OCI-LY7 (cell line): ENCODE data around the gene KRT73. TPM values are rescaled to one million over a fixed set of nuclear protein-coding genes. Genes with fewer than 3 reads are reported as not detected.

Experiments used
- BruUV-seq: library from RNA; stranded (reverse); fragments of 400-500 nt; replicated peaks from 2 replicates; lab custom pipeline; 2021; lab: Mats Ljungman, UMichigan
- CTCF ChIA-PET: fragments of 300-600 bp; sonication (Branson Sonifier 250); formaldehyde crosslinking; loops from one replicate; lab custom pipeline; 2022; ENCODE audit warnings: antibody characterized with exemption; ENCODE audit not compliant: unreplicated experiment; lab: Charles Lee
- POLR2A ChIA-PET: fragments of 300-600 bp; sonication (Branson Sonifier 250); formaldehyde crosslinking; loops from one replicate; lab custom pipeline; 2022; ENCODE audit warnings: antibody characterized with exemption; lab: Charles Lee
- DNase-seq: peaks from one replicate; pipeline ENCODE4 v3.0.0-alpha.2; 2015; ENCODE audit warnings: low spot score
- H2AFZ ChIP-seq: fragments of 200-600 bp; sonication (generic), shearing (Covaris generic); 2 replicates; pipeline ENCODE4 v1.6.1; 2014; ENCODE audit warnings: mild to moderate bottlenecking, antibody characterized with exemption, low read length, moderate library complexity
- H3K27ac ChIP-seq: fragments of 200-600 bp; sonication (generic); 2 replicates; pipeline ENCODE4 v1.5.1; 2014; ENCODE audit warnings: mixed run types, low read depth, mild to moderate bottlenecking, moderate library complexity, low read length, inconsistent platforms; ENCODE audit not compliant: poor library complexity, severe bottlenecking
- H3K36me3 ChIP-seq: fragments of 200-600 bp; sonication (generic); 2 replicates; pipeline ENCODE4 v1.6.1; 2014; ENCODE audit warnings: mild to moderate bottlenecking, antibody characterized with exemption, low read length, moderate library complexity, mixed read lengths; ENCODE audit not compliant: insufficient read depth
- H3K4me1 ChIP-seq: fragments of 200-600 bp; sonication (generic); 2 replicates; pipeline ENCODE4 v1.5.1; 2014; ENCODE audit warnings: mild to moderate bottlenecking, low read length; ENCODE audit not compliant: insufficient read depth, poor library complexity, severe bottlenecking
- H3K4me2 ChIP-seq: fragments of 200-600 bp; sonication (generic); 2 replicates; pipeline ENCODE4 v1.6.1; 2014; ENCODE audit warnings: mild to moderate bottlenecking, low read length
- H3K4me3 ChIP-seq: fragments of 200-600 bp; sonication (generic); 2 replicates; pipeline ENCODE4 v1.5.1; 2014; ENCODE audit warnings: mild to moderate bottlenecking, low read depth, low read length; ENCODE audit not compliant: poor library complexity, severe bottlenecking
- H3K79me2 ChIP-seq: fragments of 200-600 bp; sonication (generic); 2 replicates; pipeline ENCODE4 v1.6.1; 2016; ENCODE audit warnings: low read depth, mild to moderate bottlenecking, low read length, moderate library complexity, mixed read lengths; ENCODE audit not compliant: insufficient read depth
- H3K9me2 ChIP-seq: fragments of 200-600 bp; sonication (generic); 2 replicates; pipeline ENCODE4 v1.6.1; 2016; ENCODE audit warnings: mild to moderate bottlenecking, low read length, mixed read lengths; ENCODE audit not compliant: insufficient read depth
- H3K9me3 ChIP-seq: fragments of 200-600 bp; sonication (generic); 2 replicates; pipeline ENCODE4 v1.6.1; 2014; ENCODE audit warnings: mild to moderate bottlenecking, mixed run types, low read length, mixed read lengths
- H4K20me1 ChIP-seq: fragments of 200-600 bp; sonication (generic); 2 replicates; pipeline ENCODE4 v1.6.1; 2014; ENCODE audit warnings: mild to moderate bottlenecking, antibody characterized with exemption, low read length, moderate library complexity, mixed read lengths; ENCODE audit not compliant: insufficient read depth
- CTCF ChIP-seq: fragments of 200-600 bp; sonication (generic); conservative IDR thresholded peaks from 2 replicates; pipeline ENCODE4 v1.5.1; 2014; ENCODE audit warnings: mild to moderate bottlenecking, antibody characterized with exemption, low read length, moderate library complexity, mixed read lengths
- EZH2phosphoT487 ChIP-seq: fragments of 200-600 bp; sonication (generic); IDR thresholded peaks from 2 replicates; pipeline ENCODE4 v1.6.1; 2018; ENCODE audit warnings: low read depth, borderline replicate concordance, mild to moderate bottlenecking, mixed run types, antibody characterized with exemption, low read length, moderate library complexity, mixed read lengths
- intact Hi-C: fragments of 100-400 bp; cut with micrococcal nuclease; formaldehyde crosslinking; loops from one replicate; pipeline ENCODE4 v1.10.0; 2022; ENCODE audit not compliant: unreplicated experiment
- total RNA-seq, 2 experiments: library from RNA; depleted of rRNA in 1 of 2; stranded (reverse); fragments of >200 nt in 1 of 2; shearing (Covaris generic) in 1 of 2; gene quantifications; 2 replicates each; pipeline ENCODE4 v1.2.3, GENCODE V29; 2014 to 2022

KRT73 gene
- total RNA-seq, 2 experiments from 2014 or later: not detected

DNA sequence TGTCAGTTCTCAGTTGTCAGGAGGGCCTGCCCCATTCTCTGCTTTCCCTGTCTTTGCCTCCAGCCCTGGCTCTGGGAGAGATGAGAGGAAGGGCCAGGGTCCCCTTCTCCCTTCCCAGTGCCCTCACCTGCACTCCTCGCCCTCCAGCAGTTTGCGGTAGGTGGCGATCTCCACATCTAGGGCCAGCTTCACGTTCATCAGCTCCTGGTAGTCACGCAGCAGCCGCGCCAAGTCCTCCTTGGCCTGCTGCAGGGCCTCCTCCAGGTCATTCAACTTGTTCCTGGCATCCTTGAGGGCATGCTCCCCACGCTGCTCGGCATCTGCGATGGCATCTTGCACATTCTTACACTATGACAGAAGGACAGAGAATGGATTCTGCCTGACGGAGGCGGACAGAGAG is 28.3 kb upstream of the KRT73 start:
- H3K4me3 ChIP-seq: no peak overlapping the region
- intact Hi-C loops: no loop called here
- no peak overlapping the region for H3K27ac ChIP-seq
- H3K9me2 ChIP-seq: no peaks in the 10 kb centered on the region
- H3K79me2 ChIP-seq: no peaks in the 10 kb centered on the region
- H4K20me1 ChIP-seq: no peaks in the 10 kb centered on the region
- no TSS peak for BruUV-seq
- CTCF ChIA-PET: no interaction called here
- no peaks in the 10 kb centered on the region for H3K36me3 ChIP-seq
- no peak for DNase-seq
- no peaks in the 10 kb centered on the region for H3K9me3 ChIP-seq
- no peak overlapping the region for H3K4me2 ChIP-seq
- no peak overlapping the region for H2AFZ ChIP-seq
- no peaks in the 10 kb centered on the region for H3K4me1 ChIP-seq
- TF ChIP-seq CTCF (no peak), EZH2phosphoT487 (no peak)
- POLR2A ChIA-PET: no interaction called here

GRCh38 chr12:52645982-52646381 is 27.6 kb upstream of the KRT73 start:
- no peaks in the 10 kb centered on the region for H3K79me2 ChIP-seq
- H3K4me2 ChIP-seq: no peak overlapping the region
- no peak overlapping the region for H3K4me3 ChIP-seq
- ChIA-PET CTCF (no interaction called here), POLR2A (no interaction called here)
- no peak for DNase-seq
- intact Hi-C loops: no loop called here
- H2AFZ ChIP-seq: no peak overlapping the region
- H3K36me3 ChIP-seq: no peaks in the 10 kb centered on the region
- H3K27ac ChIP-seq: no peak overlapping the region
- no peaks in the 10 kb centered on the region for H4K20me1 ChIP-seq
- TF ChIP-seq EZH2phosphoT487 (no peak), CTCF (no peak)
- no peaks in the 10 kb centered on the region for H3K9me2 ChIP-seq
- H3K9me3 ChIP-seq: no peaks in the 10 kb centered on the region
- no TSS peak for BruUV-seq
- no peaks in the 10 kb centered on the region for H3K4me1 ChIP-seq

GRCh38 chr12:52645120-52645761 is 26.9 kb upstream of the KRT73 start:
- no peak overlapping the region for H3K4me2 ChIP-seq
- H3K36me3 ChIP-seq: no peaks in the 10 kb centered on the region
- no peak overlapping the region for H2AFZ ChIP-seq
- ChIA-PET CTCF (no interaction called here), POLR2A (no interaction called here)
- H4K20me1 ChIP-seq: no peaks in the 10 kb centered on the region
- H3K9me3 ChIP-seq: no peaks in the 10 kb centered on the region
- intact Hi-C loops: no loop called here
- H3K27ac ChIP-seq: no peak overlapping the region
- no peaks in the 10 kb centered on the region for H3K4me1 ChIP-seq
- TF ChIP-seq EZH2phosphoT487 (no peak), CTCF (no peak)
- BruUV-seq: no TSS peak
- no peak overlapping the region for H3K4me3 ChIP-seq
- H3K9me2 ChIP-seq: no peaks in the 10 kb centered on the region
- H3K79me2 ChIP-seq: no peaks in the 10 kb centered on the region
- no peak for DNase-seq
